SU-DHL-6 (cell line): ENCODE measurements around the gene HBE1.

Experiments used
- H2AFZ ChIP-seq: fragments of 200-600 bp; sonication (generic); 2 replicates; pipeline ENCODE4 v1.6.1; 2014; ENCODE audit warnings: low read depth, mild to moderate bottlenecking, moderate library complexity, mixed read lengths, antibody characterized with exemption, low read length; ENCODE audit not compliant: severe bottlenecking
- H3F3A ChIP-seq: fragments of 200-600 bp; shearing (Covaris generic); 2 replicates; pipeline ENCODE4 v1.6.0; 2016; ENCODE audit warnings: antibody characterized with exemption, mild to moderate bottlenecking; ENCODE audit not compliant: insufficient read depth
- H3K27ac ChIP-seq: fragments of 200-600 bp; sonication (generic); 2 replicates; pipeline ENCODE4 v1.5.1; 2016; ENCODE audit warnings: low read depth, mild to moderate bottlenecking, low read length, moderate library complexity, mixed read lengths
- H3K27me3 ChIP-seq: fragments of 200-600 bp; sonication (generic), shearing (Covaris generic); 2 replicates; pipeline ENCODE4 v1.6.0; 2014; ENCODE audit warnings: mild to moderate bottlenecking, low read length
- H3K36me3 ChIP-seq: fragments of 200-600 bp; sonication (generic); 2 replicates; pipeline ENCODE4 v1.6.1; 2014; ENCODE audit warnings: mild to moderate bottlenecking, low read length, mixed read lengths
- H3K4me2 ChIP-seq: fragments of 300-600, 200-600 bp; shearing (Covaris generic), sonication (generic); 2 replicates; pipeline ENCODE4 v1.6.0; 2014; ENCODE audit warnings: low read length, low read depth, mild to moderate bottlenecking; ENCODE audit not compliant: poor library complexity, severe bottlenecking
- H3K4me3 ChIP-seq: fragments of 200-600 bp; sonication (generic); 2 replicates; pipeline ENCODE4 v1.5.1; 2014; ENCODE audit warnings: antibody characterized with exemption, low read length, mild to moderate bottlenecking, mixed read lengths; ENCODE audit not compliant: insufficient read depth, poor library complexity, severe bottlenecking
- H3K79me2 ChIP-seq: fragments of 200-600 bp; sonication (generic); 2 replicates; pipeline ENCODE4 v1.6.1; 2014; ENCODE audit warnings: mild to moderate bottlenecking, low read length, moderate library complexity; ENCODE audit not compliant: insufficient read depth
- H3K9ac ChIP-seq: fragments of 200-600 bp; sonication (generic); 2 replicates; pipeline ENCODE4 v1.7.0; 2014; ENCODE audit warnings: mild to moderate bottlenecking, low read length
- H3K9me2 ChIP-seq: fragments of 200-600 bp; sonication (generic); replicated peaks from 2 replicates; pipeline ENCODE4 v1.6.1; 2014; ENCODE audit warnings: low read length; ENCODE audit not compliant: insufficient read depth
- H3K9me3 ChIP-seq: fragments of 200-600 bp; sonication (generic); 2 replicates; pipeline ENCODE4 v1.6.1; 2014; ENCODE audit warnings: low read length, mixed read lengths; ENCODE audit not compliant: insufficient read depth
- H4K20me1 ChIP-seq: fragments of 200-600 bp; sonication (generic); 2 replicates; pipeline ENCODE4 v1.6.1; 2014; ENCODE audit warnings: low read depth, mild to moderate bottlenecking, antibody characterized with exemption, low read length, moderate library complexity, mixed read lengths
- CTCF ChIP-seq: fragments of 200-600 bp; sonication (generic); IDR thresholded peaks from one replicate; pipeline ENCODE4 v1.5.1; 2017; ENCODE audit warnings: antibody characterized with exemption, mild to moderate bottlenecking, low read length, moderate library complexity; ENCODE audit not compliant: insufficient read depth, poor library complexity, severe bottlenecking
- EZH2phosphoT487 ChIP-seq: fragments of 200-600 bp; sonication (generic), shearing (Covaris generic); conservative IDR thresholded peaks from 2 replicates; pipeline ENCODE4 v1.6.1; 2018; ENCODE audit warnings: mild to moderate bottlenecking, antibody characterized with exemption, low read length, moderate library complexity, mixed read lengths

Gene HBE1

GRCh38 chr11:5307256-5308019 is 37.7 kb upstream of the HBE1 start:
- no peaks in the 10 kb centered on the region for H3F3A ChIP-seq
- H3K4me2 ChIP-seq: no peak overlapping the region
- H3K9ac ChIP-seq: no peak overlapping the region
- no peaks in the 10 kb centered on the region for H3K79me2 ChIP-seq
- no peaks in the 10 kb centered on the region for H4K20me1 ChIP-seq
- H3K4me3 ChIP-seq: no peak overlapping the region
- H2AFZ ChIP-seq: no peak overlapping the region
- H3K9me3 ChIP-seq: no peaks in the 10 kb centered on the region
- no peaks in the 10 kb centered on the region for H3K36me3 ChIP-seq
- H3K27me3 ChIP-seq: no peaks in the 10 kb centered on the region
- TF ChIP-seq EZH2phosphoT487 (no peak), CTCF (no peak)
- no peaks in the 10 kb centered on the region for H3K9me2 ChIP-seq
- H3K27ac ChIP-seq: no peak overlapping the region

GRCh38 chr11:5304046-5304445 is 34.3 kb upstream of the HBE1 start:
- no peak overlapping the region for H3K4me3 ChIP-seq
- no peaks in the 10 kb centered on the region for H3K36me3 ChIP-seq
- H4K20me1 ChIP-seq: no peaks in the 10 kb centered on the region
- H3K9me3 ChIP-seq: no peaks in the 10 kb centered on the region
- H3K4me2 ChIP-seq: no peak overlapping the region
- H3K9me2 ChIP-seq: no peaks in the 10 kb centered on the region
- no peaks in the 10 kb centered on the region for H3K27me3 ChIP-seq
- TF ChIP-seq CTCF (no peak), EZH2phosphoT487 (no peak)
- H3F3A ChIP-seq: no peaks in the 10 kb centered on the region
- no peaks in the 10 kb centered on the region for H3K79me2 ChIP-seq
- H2AFZ ChIP-seq: no peak overlapping the region
- H3K27ac ChIP-seq: no peak overlapping the region
- no peak overlapping the region for H3K9ac ChIP-seq

- Histone ChIP-seq H3K4me2 (no peak overlapping the region), H3K4me3 (no peak overlapping the region), H3K79me2 (no peaks in the 10 kb centered on the region), H3K36me3 (no peaks in the 10 kb centered on the region), H3K9me2 (no peaks in the 10 kb centered on the region), H3K27ac (no peak overlapping the region), H3F3A (no peaks in the 10 kb centered on the region), H4K20me1 (no peaks in the 10 kb centered on the region), H3K9ac (no peak overlapping the region), H3K9me3 (no peaks in the 10 kb centered on the region), H3K27me3 (no peaks in the 10 kb centered on the region), H2AFZ (no peak overlapping the region)
- TF ChIP-seq CTCF: no peak
- TF ChIP-seq EZH2phosphoT487: no peak
Measured at GRCh38 chr11:5303626-5304025, 33.9 kb upstream of the HBE1 start.
